SIG-M5 (cell line): ENCODE data around the gene PDE4D.

Source experiments
- DNase-seq: peaks from one replicate; lab custom pipeline; 2025; lab: John Stamatoyannopoulos, UW

Gene PDE4D

DNA sequence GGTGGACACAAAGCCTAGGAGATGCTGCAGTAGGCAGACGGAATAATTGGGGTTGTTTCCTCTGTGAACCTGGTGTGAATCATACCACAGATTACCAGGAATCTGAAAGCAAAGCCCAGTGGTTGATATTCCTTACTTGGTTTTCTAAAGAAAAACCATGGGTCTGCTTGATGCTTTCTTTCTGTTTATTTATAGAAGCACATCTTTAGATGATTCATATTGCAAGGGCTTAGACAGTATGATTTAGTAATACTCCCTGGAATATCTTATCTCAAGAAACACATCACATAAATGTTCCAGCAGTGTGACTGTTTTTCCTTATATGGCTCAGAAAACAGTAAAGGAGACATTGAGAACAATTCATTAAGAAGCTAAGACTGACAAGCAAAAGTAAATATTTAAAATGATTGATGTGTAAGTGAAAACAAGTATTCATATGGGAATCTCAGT, 687.4 kb downstream of the PDE4D start:
- DNase-seq = no peak

DNA sequence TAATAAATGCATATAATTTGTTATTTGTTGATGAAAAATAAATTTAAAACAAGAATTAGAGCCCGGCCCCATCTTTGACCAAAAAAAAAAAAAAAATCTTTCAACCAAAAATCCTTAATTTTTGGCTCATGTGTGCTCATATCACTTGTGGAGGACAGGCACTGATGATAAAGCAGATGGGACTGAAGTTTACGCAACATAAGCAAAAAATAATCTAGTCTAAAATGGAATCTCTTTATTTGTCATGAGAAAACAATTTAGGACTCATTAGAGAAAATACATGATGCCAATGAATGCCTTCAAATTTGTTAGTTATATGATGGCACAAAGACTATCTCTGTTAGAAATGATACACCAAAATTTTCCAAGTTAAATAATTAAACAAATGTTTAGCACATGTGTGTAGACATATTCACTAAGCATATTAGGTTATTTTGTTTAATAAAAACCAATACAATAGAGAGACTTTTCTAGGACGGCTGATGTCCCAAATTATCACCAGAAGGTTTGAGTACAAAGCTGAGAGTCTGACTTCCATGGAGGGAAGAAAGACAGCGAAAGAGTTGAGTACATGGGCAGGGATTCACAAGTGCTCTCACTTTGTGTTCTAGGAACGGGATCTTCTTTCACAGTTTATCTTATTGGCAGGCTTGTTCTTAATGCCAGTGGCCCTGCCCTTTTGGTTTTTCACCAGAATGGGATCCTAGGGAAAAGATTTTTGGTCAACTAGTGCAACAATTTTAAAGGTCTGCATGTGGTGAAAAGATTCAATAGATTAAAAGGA, 689.2 kb downstream of the PDE4D start:
- DNase-seq = no peak

DNA sequence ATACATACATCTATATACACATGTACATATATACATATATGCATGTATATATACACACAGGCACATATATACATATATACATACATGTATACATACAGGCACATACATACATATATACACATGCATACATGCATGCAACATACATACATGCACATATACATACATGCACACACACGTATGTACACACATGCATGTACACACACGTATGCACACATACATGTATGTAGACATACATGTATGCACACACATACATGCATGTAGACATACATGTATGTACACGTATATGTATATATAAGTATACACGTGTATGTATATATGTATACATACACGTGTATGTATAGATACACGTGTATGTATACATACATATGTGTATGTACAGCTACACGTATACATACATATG, 693.7 kb downstream of the PDE4D start:
- no peak for DNase-seq

DNA sequence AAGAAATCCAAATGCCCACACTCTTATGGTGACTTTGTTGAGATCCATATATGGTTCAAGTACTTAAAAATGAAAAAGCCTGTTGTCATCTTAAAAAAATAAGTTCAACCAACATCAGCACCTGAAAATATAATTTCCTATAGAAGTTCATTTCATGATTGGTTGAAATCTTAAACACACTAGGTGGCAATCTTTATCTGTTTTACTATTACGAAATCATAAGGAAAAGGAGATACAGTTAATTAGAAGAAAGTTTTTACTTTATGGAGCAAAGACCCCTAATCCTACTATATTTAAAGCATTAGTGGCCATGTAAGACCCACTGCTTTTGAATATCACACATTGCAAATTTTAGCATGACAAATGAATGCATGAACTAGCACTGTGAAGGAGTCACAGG, 694.7 kb downstream of the PDE4D start:
- no peak for DNase-seq

DNA sequence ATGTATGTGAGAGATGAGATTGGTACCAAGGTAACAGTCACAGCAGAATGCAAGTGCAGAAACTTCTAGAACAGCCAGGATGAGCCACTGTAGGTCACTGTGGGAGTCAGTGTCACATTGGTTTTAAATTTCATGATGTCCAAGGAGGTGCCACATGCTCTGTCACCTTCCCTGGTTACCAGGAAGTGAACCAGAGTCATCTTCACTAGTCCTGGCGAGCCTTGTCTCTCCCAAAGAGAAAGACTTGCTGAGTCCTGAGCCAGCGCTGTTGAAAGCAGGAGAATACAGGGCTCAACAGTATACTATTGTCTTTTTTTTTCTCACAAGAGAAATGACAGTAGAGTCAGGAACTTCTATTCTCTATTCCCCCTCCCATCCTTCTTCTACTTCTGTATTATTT, 695.2 kb downstream of the PDE4D start:
- no peak for DNase-seq

DNA sequence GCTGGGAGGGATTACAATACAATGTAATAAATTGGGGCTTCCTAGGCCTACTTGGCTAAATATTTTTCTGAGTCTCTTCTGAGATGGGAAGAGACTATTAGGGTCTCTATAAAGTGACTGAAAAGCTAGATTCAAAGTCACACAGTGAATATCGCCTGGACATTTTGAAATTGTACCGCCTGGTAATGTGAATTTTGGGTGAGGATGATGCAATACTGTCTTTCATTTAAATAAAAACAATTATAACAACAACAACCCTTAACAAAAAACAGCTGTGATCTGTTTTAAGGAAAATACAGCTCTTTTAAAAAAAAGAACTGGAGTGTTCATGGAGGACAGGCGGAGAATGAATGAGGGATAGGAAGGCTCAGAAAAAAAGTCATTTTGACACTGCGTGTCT, 695.6 kb downstream of the PDE4D start:
- DNase-seq = no peak

DNA sequence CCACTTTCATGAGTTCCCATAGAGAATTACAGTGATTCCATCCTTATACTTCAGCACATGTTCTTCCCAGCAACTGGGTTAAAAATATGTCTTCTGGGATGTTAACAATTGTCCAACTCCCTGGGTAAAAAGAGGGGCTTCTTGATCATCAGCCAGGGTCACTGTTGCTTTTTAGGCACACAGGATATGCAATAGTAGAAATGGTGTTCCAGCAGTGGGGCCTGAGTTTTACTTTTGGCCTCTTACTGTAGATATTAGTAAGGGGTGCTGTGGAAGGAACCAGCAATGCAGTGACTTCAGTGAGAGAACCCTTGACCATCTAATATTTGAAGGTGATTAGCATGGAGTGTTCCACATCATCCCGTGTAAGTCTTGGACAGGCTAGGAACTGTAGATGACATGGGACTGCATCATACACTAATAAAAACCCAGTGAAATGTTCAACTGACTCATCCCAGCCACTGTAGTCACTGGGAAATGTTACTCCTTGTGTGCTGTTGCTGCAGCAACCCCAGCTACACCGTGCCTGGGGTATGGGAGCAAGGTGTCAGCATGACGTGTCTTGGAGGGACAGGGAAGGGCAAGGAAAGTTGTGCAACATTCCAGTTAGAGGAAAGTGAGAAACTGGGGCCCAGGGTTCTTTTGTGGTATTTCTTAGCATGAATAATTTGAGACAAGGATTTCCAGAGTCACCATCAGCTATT, 699.8 kb downstream of the PDE4D start:
- DNase-seq = no peak

DNA sequence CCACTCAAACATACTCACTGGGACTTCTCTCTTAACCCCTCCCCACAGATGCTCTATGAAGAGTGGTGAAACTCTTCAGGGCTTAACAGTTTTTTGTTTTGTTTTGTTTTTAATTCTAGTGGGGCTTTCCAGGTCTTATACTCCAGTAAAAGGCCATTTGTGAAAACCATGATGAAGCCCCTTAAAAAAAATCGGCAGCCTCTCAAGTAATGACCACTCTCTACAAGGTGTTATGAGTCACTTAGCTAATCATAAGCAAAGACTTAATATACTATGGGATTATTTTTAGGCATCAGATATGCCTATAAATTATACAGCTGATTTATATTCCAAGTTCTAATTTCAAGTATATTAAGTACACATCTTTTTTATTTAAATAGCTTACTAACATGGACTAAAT, 702.8 kb downstream of the PDE4D start:
- DNase-seq = no peak

DNA sequence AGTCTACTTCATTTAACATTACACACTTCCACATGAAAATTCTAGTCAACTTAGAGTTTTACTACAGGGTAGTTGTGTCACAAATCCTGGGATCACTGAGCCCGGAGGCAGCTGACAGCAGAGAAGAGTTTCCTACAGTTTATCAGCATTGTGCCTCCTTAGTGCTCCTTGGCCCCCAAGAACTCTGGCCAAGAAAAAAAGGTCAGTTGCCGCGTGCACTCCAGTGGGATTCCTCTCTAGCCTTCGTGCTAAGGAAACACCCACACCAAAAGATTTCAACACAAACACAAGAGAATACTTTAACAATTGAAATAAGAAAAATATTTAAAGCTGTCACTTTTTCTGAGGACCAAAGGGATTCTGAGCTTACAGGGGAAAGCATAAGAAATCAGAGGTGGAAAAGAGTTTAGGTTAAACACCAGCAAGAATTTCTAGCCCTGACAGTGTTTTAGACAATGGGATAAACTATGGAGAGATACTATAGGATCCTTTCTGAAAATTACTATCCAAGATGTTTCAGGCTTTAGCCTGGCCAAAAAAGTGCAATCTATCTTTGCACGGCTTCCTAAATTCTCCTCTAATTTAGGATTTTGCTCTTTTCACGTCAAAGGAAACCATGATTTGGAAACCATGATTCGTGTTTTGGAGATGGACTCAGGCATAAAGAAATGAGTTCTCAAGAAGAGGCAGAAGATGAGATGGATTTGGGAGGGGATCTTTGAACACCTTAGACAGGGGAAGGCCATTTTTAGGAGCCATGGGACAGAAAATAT, 703.9 kb downstream of the PDE4D start:
- DNase-seq = no peak

DNA sequence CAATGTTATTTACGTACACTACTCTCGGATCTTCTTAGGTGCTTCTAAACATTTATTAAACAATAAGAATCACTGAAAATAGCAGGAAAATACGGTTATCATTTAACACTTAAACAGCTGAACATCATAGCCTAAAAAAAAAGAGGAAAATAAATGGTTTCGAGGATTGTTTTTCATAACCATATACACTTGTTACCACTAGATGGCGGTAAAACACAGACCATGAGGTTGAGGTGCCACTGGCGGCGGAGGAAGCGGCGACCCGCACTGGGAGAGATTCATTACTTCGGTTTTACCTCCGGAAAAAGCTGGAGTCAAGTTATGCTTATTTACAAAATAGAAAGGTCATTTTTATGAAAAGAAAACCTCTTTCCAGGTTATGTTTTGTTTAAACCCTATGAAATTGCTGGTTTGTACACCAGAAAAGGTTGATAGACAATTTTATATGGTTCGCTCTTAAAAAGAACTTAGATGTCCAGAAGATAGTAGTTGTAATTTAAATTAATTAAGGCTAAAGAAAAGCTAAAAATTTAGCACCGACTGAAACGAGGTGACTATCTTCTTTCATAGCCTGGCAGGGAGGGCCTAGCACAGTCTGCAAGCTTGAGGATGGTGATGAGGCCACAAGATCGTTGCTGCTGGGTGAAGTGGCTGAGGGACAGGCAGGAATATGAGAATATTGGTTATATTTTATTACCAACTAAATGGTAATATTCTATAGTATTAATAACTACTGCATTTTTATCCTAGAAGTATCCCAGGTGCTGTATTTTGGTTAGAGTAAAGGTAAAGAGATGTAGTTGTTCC, 704.9 kb downstream of the PDE4D start:
- DNase-seq = peak; percentile 27

DNA sequence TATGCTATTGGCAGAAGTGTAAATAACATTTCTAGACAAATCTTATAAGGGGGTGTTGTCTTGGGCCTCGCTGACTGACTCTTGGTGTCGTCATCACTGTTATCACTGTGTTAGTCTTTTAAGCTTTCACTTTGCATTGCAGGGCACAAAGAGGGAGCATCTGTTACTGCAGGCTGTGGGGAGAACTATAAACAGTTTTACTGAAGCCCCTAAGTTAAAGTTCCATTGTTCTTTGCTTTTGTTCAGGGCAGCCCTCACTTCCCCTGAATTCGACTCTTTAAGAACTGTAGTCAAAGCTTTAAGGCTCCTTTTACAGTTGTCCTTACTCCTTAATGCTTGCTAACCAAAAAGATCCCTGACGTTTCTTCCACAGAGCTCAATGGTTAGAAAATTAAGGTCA, 705.7 kb downstream of the PDE4D start:
- DNase-seq = no peak

DNA sequence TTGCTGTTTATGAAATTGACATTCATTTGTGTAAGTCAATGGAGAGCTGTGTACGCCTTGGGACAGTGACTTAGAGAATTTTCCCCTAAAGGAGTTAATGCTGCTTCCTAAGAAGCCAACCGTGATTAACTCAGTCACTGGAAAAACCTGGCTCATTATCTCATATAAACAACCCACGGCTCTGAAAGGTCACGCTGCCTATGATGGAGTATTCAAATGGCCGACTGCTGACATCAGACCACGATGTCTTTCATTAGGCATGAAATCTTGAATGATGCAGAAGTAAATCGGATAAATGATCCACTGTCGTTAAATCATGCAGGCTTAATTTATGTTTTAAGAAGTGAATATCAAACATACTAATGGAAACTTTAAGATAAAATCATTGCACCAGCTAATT, 706.9 kb downstream of the PDE4D start:
- DNase-seq = no peak

DNA sequence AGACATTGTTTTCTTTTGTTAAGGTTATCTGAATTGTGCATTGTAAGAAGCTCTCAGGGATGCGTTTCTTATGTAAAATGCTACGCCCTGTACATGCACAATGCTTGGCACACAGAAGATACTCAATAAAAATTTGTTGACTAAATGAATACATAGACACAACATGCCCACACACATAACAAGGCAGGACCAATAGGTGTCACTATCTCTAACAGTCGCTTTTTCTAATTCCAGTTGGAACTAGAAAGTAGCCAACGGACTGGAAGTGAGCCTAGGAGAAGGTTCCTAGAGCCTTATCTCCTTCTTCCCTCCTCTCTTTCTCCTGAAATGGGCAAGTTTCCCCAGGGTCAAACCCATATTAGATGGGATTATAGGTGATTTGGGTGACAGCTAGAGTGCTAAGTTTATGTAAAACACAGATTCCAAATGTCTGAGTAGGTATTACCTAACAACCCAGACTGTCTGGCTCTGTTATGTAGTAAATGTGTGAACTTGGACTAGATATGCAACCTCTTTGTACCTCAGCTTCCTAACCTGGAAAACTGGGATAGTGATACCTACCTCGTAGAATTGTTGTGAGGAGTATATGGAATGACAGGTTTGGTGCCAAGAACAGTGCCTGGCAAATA, 707.7 kb downstream of the PDE4D start:
- no peak for DNase-seq

DNA sequence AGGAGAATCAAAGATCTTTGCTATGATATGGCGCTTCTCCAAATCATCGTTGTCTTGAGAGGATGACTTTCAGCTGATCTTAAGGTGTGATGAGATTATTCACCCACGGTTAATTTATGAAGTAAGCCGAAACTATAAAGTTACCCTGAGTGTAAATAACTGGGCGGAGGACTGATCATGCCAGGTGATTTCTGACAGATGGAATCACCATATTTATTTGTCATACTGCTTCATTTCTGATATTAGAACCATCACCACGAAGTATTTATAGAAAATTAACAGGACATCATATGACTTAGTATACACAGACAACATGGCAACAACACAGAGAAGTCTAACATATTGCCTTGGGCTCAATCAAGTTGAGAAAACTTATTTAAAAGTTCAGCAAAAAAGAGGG, 708.8 kb downstream of the PDE4D start:
- no peak for DNase-seq

DNA sequence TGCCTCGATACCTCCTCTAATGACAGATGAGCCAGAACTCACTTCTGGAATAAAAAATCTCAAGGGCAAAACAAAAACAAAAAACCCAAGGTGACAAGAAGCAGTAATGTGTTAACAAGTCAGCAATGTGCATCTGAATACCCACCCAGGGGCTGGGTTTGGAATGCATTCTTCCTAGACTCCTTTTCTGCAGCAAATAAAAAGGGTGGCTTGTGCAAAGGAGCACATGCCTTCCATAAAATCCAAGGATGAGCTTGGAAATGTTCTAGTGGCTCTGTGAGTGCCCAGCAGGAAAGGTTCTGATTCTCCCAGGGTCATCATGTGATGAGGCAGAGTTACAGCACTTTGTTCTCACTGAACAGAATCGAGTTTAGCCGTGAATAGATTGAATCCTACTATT, 710.8 kb downstream of the PDE4D start:
- no peak for DNase-seq

DNA sequence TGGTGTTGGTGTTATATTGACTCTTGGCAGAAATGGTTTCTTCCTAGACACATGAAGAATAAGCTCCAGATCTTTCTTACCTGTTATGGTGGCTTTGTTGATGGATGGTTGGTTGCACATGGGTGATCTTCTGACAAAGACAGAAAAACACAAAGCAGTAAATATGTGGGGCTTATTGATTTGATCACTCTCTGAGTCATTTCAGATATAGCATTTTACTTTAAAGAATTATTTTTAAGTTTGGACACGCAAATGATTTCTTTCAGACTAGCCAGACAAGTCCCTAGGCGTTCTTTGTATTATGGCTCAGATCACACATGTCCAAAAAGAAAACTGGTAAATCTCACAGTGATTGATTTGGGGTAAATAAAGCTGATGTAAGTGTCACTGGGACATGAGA, 713.0 kb downstream of the PDE4D start:
- DNase-seq = no peak

DNA sequence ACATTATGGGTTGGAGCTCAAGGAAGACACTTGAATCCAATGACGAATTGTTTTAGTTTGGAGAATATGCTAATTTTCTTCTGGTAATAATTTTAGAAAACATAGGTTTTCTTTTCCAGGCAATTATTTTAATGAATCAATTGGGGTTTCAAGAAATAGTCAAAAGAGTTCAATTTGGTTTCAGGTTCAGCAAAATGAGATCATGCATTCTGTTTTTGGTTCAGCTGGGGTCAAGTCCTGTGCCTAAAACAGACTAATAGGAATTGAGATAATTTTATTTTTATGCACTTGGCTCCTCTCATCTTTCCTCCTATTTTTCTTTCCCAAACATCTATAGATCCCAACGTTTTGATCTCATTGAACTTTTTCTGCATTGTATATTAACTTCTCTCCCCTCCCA, 713.8 kb downstream of the PDE4D start:
- DNase-seq = no peak

DNA sequence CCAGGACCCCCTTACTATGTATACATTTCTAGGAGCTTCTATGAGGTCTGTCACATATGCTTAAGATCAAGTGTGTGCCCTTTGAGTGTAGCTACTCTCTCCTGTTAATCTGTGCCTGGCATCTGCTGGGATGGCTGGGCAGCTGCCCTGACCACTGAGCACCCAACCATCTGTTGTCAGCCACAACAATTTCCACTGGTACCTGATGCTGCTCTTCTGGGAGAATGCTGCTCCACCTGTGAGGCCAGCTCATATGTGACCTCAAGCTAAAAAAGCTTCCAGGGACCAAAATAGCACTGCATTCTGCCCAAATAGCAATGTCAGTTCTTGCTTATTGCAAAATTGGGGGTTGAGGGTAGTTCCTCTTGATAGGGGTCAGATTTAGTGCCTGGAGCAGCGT, 715.0 kb downstream of the PDE4D start:
- no peak for DNase-seq

DNA sequence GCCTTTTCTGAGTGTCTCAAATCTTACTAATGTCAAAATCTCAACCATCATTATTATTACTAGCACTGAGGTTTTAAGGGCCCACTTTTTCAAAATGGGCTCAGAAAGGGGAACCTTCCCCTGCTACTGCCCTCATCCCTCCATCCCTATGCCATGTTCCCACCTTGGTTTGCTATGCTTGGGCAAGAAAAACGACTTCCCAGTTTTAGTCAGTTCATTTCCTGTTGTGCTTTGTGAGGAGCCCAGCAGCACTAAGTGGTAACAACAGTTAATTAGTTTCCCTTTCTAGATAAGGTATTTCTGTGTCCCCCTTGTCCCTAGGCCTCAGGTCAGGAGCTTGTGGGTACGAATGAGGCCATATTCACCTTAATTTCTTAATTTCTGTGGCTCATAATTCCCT, 715.5 kb downstream of the PDE4D start:
- DNase-seq = no peak

DNA sequence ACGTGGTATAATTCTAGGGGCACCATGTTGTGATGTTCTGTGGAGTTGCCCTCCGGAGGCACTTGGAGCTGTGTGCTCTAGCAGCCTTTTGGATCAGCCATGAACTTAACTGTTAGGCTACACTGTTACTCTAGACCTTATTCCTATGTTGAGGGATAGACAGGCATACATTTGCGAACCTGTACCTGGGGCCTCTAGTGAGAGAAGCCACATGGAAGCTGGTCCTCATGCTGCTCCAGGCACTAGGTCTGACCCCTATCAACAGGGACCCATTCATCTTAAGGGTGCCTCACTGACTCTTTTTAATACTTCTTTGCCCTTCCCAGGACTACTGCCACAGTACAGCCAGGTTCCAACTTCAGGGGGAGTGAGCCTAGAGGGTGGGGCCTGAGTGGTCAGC, 715.9 kb downstream of the PDE4D start:
- DNase-seq = no peak

DNA sequence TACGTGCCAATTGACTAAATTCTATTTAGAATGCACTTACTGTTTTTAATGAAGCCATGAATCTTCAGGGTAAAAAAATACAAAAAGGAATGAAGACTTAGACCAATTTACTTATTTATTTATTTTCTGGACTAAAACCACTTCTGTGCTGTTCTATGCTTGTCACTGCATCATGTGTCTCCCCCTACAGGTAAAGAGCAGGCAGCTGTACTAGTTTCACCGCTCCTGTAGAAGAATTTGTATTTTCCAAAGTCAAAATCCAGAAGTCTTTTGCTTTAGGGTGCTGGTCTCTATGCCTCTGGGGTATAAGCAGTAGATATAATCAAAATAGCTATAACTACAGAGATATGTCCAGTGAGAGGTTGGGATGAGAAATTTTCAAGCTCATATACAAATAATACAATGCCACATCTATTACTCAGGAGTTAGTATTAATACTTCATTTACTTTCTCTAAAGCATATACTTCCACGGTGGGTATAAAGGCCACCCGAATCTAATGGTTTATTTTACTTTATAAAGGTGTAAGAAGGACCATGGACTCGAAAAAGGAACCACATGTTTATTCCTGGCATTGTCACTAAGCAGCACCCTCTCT, 719.2 kb downstream of the PDE4D start:
- no peak for DNase-seq
